ENCODE measurements around the gene GPATCH2L.

Gene GPATCH2L

DNA sequence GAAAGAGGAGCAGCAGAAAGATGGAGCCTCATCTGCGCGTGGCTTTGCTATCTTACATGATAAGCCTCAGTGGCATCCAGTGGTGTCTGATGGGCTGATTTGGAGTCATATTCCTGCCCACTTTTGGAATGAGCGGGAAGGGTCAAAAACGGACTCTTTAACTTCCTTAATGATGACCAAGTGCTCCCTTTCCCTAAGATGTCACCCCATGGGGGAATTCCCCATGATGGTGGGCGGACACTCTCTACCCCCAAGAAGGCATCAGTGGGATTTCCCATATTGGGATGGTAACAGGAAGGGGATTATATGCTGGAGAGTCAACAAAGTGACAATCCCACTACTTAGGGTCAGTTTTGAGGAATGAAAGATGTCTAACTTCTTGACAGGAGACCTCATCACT, 110.9 kb downstream of the GPATCH2L start:
- Histone ChIP-seq H3K27ac (ENCODE audit: extremely low read depth, low read depth, low read length) (no peak overlapping the region), H3K4me3 (ENCODE audit: low read depth, low read length) (no peak overlapping the region), H3K4me1 (ENCODE audit: control insufficient read depth, insufficient read depth, low read length) (no peaks in the 10 kb centered on the region), H3K9me3 (ENCODE audit: control insufficient read depth, insufficient read depth, low read depth, low read length) (no peaks in the 10 kb centered on the region), H3K36me3 (ENCODE audit: control insufficient read depth in 2 of 2, insufficient read depth in 1 of 2, low read length in 2 of 2) (no peaks in the 10 kb centered on the region)
- POLR2A ChIA-PET: no interaction called here
- no peak for TF ChIP-seq ZNF324 (tag by site-specific recombination; IDR thresholded peaks at IDR 0.05)
- no peak for TF ChIP-seq ZNF548 (tag by site-specific recombination; IDR thresholded peaks at IDR 0.05)
- TF ChIP-seq ZNF354C (tag by site-specific recombination; IDR thresholded peaks at IDR 0.05; ENCODE audit: borderline replicate concordance, low read depth): no peak
- CTCF ChIA-PET: no interaction called here
